Endothelial cell of umbilical vein (primary cell): ENCODE data around the gene GTF2IRD1. TPM values are rescaled to one million over a fixed set of nuclear protein-coding genes. Genes with fewer than 3 reads are reported as not detected.

ENCODE experiments used
- BruUV-seq: library from RNA; stranded (reverse); fragments of 400-500 nt; replicated peaks from 2 replicates; lab custom pipeline; 2021; lab: Mats Ljungman, UMichigan
- CTCF ChIA-PET: fragments of 300-600, 350-600 bp; sonication (Branson Sonifier 250); formaldehyde crosslinking; loops from one replicate; lab custom pipeline; 2021; ENCODE audit warnings: antibody characterized with exemption, inconsistent platforms; lab: Charles Lee
- POLR2A ChIA-PET: fragments of 300-600, 350-600 bp; sonication (Branson Sonifier 250); formaldehyde crosslinking; loops from one replicate; lab custom pipeline; 2021; ENCODE audit warnings: antibody characterized with exemption, inconsistent platforms; lab: Charles Lee
- DNase-seq: peaks from one replicate; pipeline ENCODE4 v3.0.0-alpha.2; 2011; ENCODE audit warnings: low read depth, low spot score
- FAIRE-seq: peaks from 2 replicates; lab custom pipeline; 2011; peaks lifted over from hg19 to GRCh38; lab: Jason Lieb, UNC
- H2AFZ ChIP-seq: 2 replicates; pipeline ENCODE4 v1.6.0; 2012; ENCODE audit warnings: low read depth, low read length, control low read depth, inconsistent platforms
- H3K27ac ChIP-seq: 2 replicates; pipeline ENCODE4 v1.5.1; 2011; ENCODE audit warnings: low read depth, mild to moderate bottlenecking, control low read depth, low read length, moderate library complexity; ENCODE audit not compliant: insufficient read depth
- H3K27me3 ChIP-seq, 2 experiments: 2 replicates each; pipeline versions ENCODE4 v1.6.0 to v1.6.1; 2011; ENCODE audit warnings: low read length in 2 of 2, mixed read lengths in 1 of 2; ENCODE audit not compliant: control insufficient read depth in 2 of 2, insufficient read depth in 2 of 2
- H3K36me3 ChIP-seq, 2 experiments: 2 replicates in 1 of 2; 3 replicates in 1 of 2; pipeline ENCODE4 v1.5.1; 2011; ENCODE audit warnings: low read length in 2 of 2, mild to moderate bottlenecking in 1 of 2, moderate library complexity in 1 of 2; ENCODE audit not compliant: control insufficient read depth in 2 of 2, insufficient read depth in 2 of 2; ENCODE audit errors: extremely low read depth in 1 of 2
- H3K4me1 ChIP-seq: 3 replicates; pipeline ENCODE4 v1.5.1; 2011; ENCODE audit warnings: mild to moderate bottlenecking, low read length; ENCODE audit not compliant: control insufficient read depth, insufficient read depth; ENCODE audit errors: extremely low read depth
- H3K4me2 ChIP-seq: 2 replicates; pipeline ENCODE4 v1.6.1; 2011; ENCODE audit warnings: low read length, control low read depth, mixed read lengths; ENCODE audit not compliant: insufficient read depth
- H3K4me3 ChIP-seq, 3 experiments: fragments of 200-600 bp in 1 of 3; sonication (generic), shearing (Covaris generic) in 1 of 3; replicated peaks in 1 of 3; 2 replicates each; pipeline ENCODE4 v1.5.1; 2011 to 2016; ENCODE audit warnings: control low read depth in 3 of 3, low read length in 3 of 3, mild to moderate bottlenecking in 2 of 3, inconsistent platforms in 1 of 3, low read depth in 1 of 3, moderate library complexity in 1 of 3; ENCODE audit not compliant: insufficient read depth in 1 of 3
- H3K79me2 ChIP-seq: 2 replicates; pipeline ENCODE4 v1.6.0; 2012; ENCODE audit warnings: low read length, inconsistent platforms; ENCODE audit not compliant: control insufficient read depth, insufficient read depth
- H3K9ac ChIP-seq: replicated peaks from 2 replicates; pipeline ENCODE3; 2011; ENCODE audit warnings: low read length, control low read depth; ENCODE audit not compliant: insufficient read depth; ENCODE audit errors: extremely low read depth
- H3K9me1 ChIP-seq: replicated peaks from 3 replicates; pipeline ENCODE4 v1.6.0; 2011; ENCODE audit warnings: mild to moderate bottlenecking, low read length; ENCODE audit not compliant: control insufficient read depth, insufficient read depth; ENCODE audit errors: extremely low read depth
- H3K9me3 ChIP-seq: replicated peaks from 2 replicates; pipeline ENCODE4 v1.5.1; 2012; ENCODE audit warnings: low read length, inconsistent platforms; ENCODE audit not compliant: control insufficient read depth, insufficient read depth
- H4K20me1 ChIP-seq: replicated peaks from 2 replicates; pipeline ENCODE3; 2011; ENCODE audit warnings: mild to moderate bottlenecking, low read length; ENCODE audit not compliant: control insufficient read depth, insufficient read depth; ENCODE audit errors: extremely low read depth
- CTCF ChIP-seq, 2 donors: IDR thresholded peaks; 1 replicate in 1 of 2; 2 replicates in 1 of 2; pipeline ENCODE4 v1.5.1; 2011; ENCODE audit warnings: low read length in 2 of 2, mild to moderate bottlenecking in 2 of 2, moderate library complexity in 2 of 2, control low read depth in 1 of 2, inconsistent platforms in 1 of 2, low read depth in 1 of 2; ENCODE audit not compliant: insufficient read depth in 1 of 2; ENCODE audit errors: extremely low read depth in 1 of 2
- EZH2 ChIP-seq: IDR thresholded peaks from 2 replicates; pipeline ENCODE4 v1.6.1; 2012; ENCODE audit warnings: borderline replicate concordance, low read depth, mild to moderate bottlenecking, moderate library complexity, low read length, inconsistent platforms; ENCODE audit not compliant: severe bottlenecking
- FOS ChIP-seq: IDR thresholded peaks from 2 replicates; pipeline ENCODE4 v1.6.1; 2011; ENCODE audit warnings: mild to moderate bottlenecking, low read length, moderate library complexity, borderline replicate concordance; ENCODE audit not compliant: insufficient read depth
- GATA2 ChIP-seq: IDR thresholded peaks from 2 replicates; pipeline ENCODE4 v1.7.0; 2011; ENCODE audit warnings: low read depth, mild to moderate bottlenecking, moderate library complexity, mixed read lengths, low read length; ENCODE audit not compliant: insufficient read length, insufficient read depth
- JUN ChIP-seq: IDR thresholded peaks from 2 replicates; pipeline ENCODE4 v1.6.1; 2011; ENCODE audit warnings: borderline replicate concordance, low read depth; ENCODE audit not compliant: insufficient read length, insufficient read depth
- MAX ChIP-seq: IDR thresholded peaks from 2 replicates; pipeline ENCODE4 v1.6.1; 2011; ENCODE audit not compliant: insufficient read depth, insufficient read length
- MYC ChIP-seq: IDR thresholded peaks from one replicate; pipeline ENCODE4 v1.6.1; 2011; ENCODE audit warnings: mild to moderate bottlenecking, low read depth, low read length
- POLR2A ChIP-seq: IDR thresholded peaks from 2 replicates; pipeline ENCODE4 v1.6.1; 2012; ENCODE audit warnings: low read depth, mild to moderate bottlenecking, control low read depth, low read length
- POLR2AphosphoS5 ChIP-seq: IDR thresholded peaks from 2 replicates; pipeline ENCODE4 v1.6.1; 2012; ENCODE audit warnings: low read depth, mild to moderate bottlenecking, control low read depth, low read length, moderate library complexity; ENCODE audit not compliant: insufficient read depth
- dilution Hi-C: fragments of 300-500 bp; cut with MboI; formaldehyde crosslinking; loops from one replicate; pipeline ENCODE4 v1.15.0; 2019; ENCODE audit warnings: low sequenced_read_pairs; ENCODE audit not compliant: extremely low pct_ligation_motif_present
- intact Hi-C: fragments of 100-400 bp; cut with micrococcal nuclease; formaldehyde crosslinking; loops from one replicate; pipeline ENCODE4 v1.10.0; 2022
- polyA plus RNA-seq, 4 experiments: library from polyadenylated mRNA; depleted of rRNA in 3 of 4; stranded (reverse) in 3 of 4; unstranded in 1 of 4; fragments of >200 nt; gene quantifications; 2 replicates each; pipeline versions ENCODE4 v1.2.1 to v1.2.3, GENCODE V29; 2011 to 2012; ENCODE audit warnings: missing spikeins in 1 of 4
- total RNA-seq: library from RNA; stranded (reverse); gene quantifications from 2 replicates; pipeline ENCODE4 v1.2.3, GENCODE V29; 2021

Gene GTF2IRD1
- total and polyA plus RNA-seq, 2 donors (not counting 3 experiments of a cell fraction or from before 2014, with no cell fraction given): 14.2 to 24.2 TPM

GRCh38 chr7:74512762-74513161 lies 59.1 kb downstream of the GTF2IRD1 start:
- Histone ChIP-seq H3K9ac (no peak overlapping the region), H3K36me3 (peaks cover 0 to 9% of the 10 kb centered on the region in 2 experiments), H4K20me1 (no peaks in the 10 kb centered on the region), H3K4me2 (no peak overlapping the region), H3K79me2 (no peaks in the 10 kb centered on the region), H3K4me1 (no peaks in the 10 kb centered on the region), H3K9me3 (no peaks in the 10 kb centered on the region), H3K27ac (no peak overlapping the region), H3K4me3 (no peak overlapping the region), H3K27me3 (no peaks in the 10 kb centered on the region), H3K9me1 (no peaks in the 10 kb centered on the region), H2AFZ (no peak overlapping the region)
- no TSS peak for BruUV-seq
- intact Hi-C loops: no loop called here
- DNase-seq (no peak), FAIRE-seq (no peak)
- ChIA-PET CTCF (no interaction called here), POLR2A (no interaction called here)
- TF ChIP-seq POLR2AphosphoS5: no peak
- no peak for TF ChIP-seq CTCF (IDR thresholded peaks at IDR 0.05; ENCODE audit: extremely low read depth in 1 of 2, insufficient read depth in 1 of 2, low read depth in 1 of 2, low read length in 2 of 2)
- TF ChIP-seq MAX: no peak
- no peak for TF ChIP-seq JUN
- TF ChIP-seq FOS: no peak
- no peak for TF ChIP-seq POLR2A
- no peak for TF ChIP-seq MYC
- TF ChIP-seq GATA2: no peak
- TF ChIP-seq EZH2: no peak
- dilution Hi-C loops: no loop called here
